NCI-H526 treated with DMSO at 0.1 percent for 48 hours (cell line): ENCODE data around the gene MANSC4.

Experiments
- DNase-seq: peaks from one replicate; lab custom pipeline; 2025; lab: John Stamatoyannopoulos, UW

Gene MANSC4

DNA sequence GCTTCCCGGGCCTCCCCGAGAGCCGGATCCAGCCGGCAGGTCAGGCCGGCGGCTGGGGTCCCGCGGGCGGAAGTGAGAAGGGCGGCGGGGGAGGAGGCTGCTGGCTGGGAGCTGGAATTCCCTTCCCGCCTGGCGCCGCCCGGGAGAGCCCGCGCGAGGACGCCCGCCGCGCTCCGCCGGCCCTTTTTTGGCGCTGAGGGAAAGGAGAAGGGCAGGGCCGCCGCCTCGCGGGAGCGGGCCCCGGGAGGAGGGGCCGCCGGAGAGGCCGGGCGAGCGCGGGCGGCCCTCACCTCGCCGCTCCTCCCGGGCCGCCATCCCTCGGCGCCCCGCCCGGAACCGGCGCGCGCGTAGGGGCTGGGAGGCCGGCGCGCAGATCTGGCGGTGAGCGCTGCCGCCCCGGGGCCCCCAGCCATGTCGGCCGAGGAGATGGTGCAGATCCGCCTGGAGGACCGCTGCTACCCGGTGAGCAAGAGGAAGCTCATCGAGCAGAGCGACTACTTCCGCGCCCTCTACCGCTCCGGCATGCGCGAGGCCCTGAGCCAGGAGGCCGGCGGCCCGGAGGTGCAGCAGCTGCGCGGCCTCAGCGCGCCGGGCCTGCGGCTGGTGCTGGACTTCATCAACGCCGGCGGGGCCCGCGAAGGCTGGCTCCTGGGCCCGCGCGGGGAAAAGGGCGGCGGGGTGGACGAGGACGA, at the start of gene MANSC4, which contains the start of gene KLHL42:
Gene MANSC4, minus strand, starts transcription at position 317 of the 692 bp plus-strand sequence. CDS start 8,960 bp downstream, outside the sequence.
Gene KLHL42, plus strand, starts transcription at position 314 of the 692 bp plus-strand sequence. Its CDS starts 98 bp downstream, at position 412.
- peak; percentile 71 for DNase-seq

DNA sequence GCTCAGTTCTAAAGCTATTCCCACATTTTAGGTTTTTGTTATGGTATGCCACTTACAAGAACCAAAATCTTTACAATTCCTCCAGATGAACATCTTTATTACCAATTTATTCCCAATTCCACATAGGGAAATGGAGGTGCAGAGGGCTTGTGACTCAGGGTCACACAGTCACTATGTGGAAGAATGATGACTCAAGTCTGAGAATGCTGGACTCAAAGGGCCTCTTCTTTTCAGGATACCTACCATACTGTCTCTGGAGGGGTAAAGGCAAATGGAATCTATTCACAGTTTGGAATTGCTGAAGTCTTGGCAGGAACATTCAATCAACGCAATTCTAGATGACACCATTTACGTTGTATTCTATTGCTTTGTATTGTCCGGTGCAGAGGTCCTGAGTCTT, 48.2 kb upstream of the MANSC4 start:
- no peak for DNase-seq

DNA sequence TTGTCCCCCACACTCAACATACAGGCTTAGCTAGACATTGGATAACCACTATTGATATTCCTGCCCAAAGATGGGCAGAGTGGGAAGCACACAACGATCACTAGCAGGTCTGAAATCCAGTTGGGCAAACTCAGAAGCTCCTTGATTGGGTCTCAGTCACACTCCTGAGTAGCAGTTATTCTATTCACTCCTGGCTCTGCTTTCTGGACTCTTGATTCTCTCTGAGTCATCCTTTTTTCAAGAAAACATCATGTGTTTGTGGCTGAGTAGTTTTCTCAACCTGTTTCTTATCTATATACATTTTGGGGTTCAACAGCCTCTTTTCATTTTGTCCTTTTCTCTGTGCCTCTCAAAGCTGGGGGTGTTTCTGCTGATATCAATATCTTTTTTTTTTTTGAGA, 46.0 kb upstream of the MANSC4 start:
- no peak for DNase-seq

DNA sequence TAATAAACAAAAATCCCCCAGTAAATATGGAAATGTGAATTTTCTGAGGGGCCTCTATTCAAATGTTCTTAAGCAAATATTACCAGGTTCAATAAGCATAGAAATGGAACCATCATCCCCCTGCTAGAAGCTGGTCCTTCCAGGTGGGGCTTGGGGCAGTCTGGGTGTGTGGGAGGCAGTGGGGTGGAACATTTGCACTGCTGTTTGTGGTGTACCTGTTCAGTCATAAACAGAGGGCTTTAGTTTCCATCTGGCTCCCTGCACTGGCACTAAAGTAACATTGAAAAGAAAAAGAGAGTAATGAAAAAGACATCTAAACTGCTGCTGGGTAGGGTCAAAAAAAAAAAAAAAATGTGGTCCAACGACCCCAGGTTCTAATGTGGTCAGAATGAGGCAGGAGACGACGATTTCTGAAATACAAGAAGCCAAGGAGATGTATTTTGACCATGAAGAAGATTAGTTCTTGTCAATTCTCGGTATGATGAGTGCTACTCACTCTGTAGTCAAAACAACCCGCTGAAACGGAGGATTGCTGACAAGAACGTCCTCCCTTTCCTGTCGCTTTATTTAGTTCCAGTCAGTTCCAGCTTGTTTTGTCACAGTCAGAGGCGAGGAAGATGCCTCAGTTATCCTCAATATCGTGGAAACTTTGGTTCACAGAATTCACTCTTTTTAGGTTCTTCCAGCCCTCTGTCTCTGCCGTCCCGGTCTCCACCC, 44.2 kb upstream of the MANSC4 start:
- peak; percentile 97 for DNase-seq

DNA sequence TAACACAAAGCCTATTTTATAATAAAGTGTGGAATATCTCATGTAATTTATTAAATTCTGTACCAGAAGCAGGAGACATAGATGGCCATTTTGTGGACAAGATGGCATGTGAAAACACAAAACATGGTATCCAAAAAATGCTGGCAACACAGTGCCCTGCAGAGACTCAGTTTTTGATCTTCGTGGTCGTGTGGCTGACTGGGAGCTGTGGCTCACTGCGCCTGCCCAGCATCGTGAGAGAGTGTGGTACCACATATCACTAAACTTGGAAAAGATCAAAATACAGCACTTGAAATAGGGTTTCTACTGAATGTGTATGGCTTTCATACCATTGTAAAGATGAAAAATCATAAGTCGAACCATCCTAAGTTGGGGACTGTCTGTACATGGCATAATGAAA, 43.0 kb upstream of the MANSC4 start:
- no peak for DNase-seq

DNA sequence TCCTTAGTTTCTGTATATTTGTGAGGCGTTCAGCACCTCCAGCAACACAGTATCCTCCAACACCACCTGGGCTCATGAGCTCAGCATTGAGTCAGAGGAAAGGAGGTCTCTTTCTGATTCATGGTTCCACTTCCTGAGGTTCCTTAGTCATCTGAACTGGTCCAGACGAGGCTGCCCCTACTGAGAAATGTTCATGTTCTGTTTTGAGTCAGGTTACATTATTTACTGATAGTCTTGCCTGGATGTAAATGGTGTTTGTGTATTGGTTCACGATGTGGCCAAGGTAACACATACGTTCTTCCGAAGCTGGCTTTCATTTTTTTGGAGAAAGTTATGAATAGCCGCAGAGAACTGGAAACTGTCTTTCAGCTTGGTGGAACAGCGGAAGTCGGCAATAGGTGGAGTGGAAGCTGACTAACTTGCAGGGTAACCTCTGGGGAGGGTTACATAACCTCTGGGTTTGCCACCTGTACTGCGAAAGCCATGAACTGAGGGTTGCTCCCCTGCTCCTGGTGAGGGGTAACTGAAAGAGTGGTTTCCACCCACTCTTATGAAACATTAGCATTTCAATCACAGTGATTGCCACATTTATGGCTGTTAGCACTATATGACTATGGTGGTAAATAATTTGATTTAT, 42.2 kb upstream of the MANSC4 start:
- no peak for DNase-seq

DNA sequence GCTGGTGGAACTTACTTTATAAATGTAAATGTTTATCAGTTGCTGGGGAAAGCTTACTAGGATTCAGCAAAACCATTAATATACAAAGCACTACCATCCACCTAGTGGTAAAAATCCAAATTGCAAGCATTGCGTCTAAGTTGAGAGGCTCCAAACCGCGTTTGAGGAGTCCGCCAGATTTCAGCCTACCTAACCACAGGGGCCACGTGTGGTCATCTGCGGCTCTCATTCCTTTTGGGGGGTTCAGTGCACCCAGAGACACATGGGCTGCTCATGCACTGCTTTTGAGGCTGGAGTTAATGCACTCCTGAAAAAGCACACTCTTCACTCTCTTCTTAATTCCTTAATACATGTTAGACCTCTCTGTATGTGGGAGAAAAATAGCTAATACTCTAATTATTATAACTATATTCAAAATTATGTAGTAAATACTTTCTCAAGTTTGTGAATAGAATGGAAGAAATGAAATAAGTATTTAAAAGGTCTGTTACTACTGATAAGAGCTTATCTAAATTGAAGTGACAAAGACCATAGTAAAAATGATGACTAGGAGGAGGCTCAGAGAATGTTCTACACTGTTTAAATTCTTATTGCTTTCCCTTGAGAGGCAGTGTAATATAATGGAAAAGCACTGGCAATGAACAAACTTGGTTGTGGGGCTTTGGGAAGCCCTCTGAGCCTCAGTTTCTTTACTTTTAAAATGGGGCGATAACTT, 41.4 kb upstream of the MANSC4 start:
- no peak for DNase-seq

DNA sequence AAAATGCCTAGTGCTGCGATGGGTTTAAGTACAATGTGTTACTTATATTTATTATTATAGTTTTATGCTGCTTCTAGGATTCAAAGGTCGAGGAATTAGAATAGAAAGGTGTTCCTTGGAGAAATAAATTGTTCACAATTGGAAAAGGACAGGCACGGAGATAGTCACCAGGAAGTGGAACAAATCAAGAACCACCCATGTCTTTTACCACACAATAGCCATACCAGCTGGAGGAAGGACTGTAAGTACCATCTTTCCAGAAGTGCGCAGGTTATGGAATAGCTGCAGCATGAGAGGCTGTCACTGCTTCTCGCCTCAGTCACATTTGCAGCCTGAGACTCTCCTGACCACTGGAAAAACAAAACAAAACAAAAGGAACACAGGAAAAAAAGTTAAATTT, 40.5 kb upstream of the MANSC4 start:
- no peak for DNase-seq

DNA sequence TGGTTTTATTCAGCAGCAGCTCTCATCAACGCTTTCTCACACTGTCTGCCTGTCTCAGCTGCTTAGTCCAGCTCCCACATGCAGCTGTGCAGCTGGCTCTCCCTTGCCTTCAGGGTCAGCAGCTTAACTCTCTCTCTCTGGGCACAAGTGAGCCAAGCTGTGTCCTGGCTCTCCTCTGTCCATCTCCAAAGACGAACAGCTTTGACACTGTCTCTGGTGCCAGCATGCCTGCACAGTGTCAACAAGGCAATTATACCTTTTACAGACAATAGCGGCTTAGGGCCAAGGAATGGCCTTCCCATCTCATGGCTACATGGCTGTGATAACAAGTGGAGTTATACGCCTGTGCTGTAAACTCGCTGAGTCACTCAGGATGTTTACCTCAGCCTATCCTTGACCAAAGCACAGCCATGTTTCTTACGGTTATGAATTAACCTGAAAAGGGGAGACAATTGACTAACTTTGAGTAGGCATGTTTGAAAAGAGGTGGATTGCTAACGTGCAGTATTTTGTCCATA, 38.4 kb upstream of the MANSC4 start:
- peak; percentile 22 for DNase-seq

DNA sequence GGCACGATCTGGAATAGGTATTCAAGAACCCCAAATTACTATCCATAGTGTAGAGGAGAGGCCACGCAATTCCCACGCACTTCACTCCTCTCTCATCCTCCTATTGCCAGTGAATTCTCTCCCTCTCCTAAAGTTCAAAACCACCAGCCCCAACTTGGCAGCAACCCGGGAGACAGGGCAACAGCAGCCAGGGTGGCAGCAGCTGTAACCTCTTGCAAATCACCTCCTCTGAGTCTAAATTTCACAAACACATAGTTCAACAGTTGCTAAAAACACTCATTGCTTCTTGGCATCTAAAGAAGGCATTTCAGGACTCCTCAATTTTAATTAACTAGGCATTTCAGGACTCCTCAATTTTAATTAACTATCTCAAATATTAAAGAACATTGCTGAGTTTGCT, 37.7 kb upstream of the MANSC4 start:
- no peak for DNase-seq

DNA sequence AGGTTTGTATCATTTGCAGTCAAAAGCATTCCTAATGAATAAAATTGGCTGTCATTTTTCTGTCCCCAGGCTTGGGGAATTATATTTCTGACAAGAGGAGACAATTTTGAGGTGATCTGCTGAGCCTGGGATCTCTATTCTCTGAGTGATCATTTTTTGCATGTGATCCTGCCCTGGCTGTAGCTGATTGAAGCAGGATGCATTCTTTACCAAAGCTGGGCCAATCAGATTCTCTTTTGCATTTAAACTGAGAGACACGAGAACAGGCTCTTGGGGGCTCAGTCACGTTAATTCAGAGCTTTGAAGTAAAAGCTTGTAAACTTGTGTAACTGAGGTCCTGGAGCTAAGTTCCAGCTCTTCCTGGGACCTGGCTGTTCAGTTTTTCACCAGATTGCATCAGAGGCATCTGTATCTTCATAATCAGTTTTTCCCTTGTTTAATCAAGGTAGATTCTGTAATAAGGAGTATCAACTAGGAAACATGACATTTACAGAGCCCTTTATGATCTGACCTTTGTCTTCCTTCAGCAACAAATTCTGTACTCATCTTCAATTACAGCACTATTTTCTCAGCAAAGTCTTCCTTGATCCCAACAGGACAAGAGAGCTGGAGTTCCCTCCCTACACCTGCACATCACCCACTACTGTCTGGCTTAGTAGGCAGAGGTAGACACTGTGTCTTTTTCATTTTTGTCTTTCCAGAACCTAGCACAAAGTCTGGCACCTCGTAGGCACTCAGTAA, 35.0 kb upstream of the MANSC4 start:
- no peak for DNase-seq

DNA sequence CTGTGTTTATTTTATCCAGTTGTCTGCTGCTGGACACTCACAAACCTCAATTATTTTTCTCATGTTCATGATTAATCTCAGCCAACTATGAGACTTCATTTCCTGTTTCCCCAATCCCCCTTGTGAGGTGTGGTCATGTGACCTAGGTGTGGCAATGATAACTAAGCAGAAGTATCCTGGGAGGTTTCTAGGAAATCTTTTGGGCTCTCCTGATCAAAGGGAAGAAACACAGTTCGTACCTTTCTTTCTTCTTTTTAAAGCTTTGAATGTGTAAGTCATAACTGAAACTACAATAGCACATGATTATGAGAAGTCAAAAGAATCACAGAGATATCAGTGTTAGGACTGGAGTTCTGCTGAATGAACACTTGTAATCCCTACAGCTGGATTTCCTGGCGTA, 34.4 kb upstream of the MANSC4 start:
- no peak for DNase-seq

DNA sequence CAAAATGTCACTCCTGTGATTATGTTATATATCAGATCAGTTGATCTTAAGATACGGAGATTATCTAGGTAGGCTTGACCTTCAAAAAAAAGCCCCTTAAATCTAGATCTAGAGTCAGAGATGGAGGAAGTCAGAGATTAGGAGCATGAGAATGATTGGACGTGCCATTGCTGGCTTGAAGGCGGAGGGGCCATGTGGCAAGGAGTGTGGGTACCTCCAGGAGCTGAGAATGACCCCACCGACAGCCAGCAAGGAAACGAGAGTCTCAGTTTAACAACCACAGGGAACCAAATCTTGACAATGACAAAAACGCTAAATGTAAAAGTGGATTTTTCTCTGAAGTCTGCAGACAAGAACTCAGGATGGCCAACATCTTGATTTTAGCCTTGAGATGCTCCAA, 32.5 kb upstream of the MANSC4 start:
- no peak for DNase-seq

DNA sequence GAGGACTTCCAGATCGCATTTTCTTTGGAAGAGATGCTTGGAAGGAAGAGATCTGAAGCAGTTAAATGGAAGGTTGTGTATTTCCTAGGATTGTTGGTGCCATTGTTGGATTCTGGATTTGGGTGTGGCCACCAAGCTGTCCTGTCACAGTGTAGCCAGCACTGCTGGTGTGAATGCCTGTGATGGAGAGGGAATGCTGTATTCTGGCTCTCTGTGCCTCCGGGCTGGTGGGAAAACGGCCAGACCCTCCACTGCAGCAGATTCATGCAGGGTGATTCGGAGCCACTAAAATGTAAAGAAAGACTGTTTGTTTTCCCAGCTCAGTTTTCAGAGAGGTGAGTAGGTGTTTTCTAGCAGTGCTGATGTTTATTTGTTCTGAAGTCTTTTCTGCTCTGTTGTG, 30.7 kb upstream of the MANSC4 start:
- DNase-seq: no peak

DNA sequence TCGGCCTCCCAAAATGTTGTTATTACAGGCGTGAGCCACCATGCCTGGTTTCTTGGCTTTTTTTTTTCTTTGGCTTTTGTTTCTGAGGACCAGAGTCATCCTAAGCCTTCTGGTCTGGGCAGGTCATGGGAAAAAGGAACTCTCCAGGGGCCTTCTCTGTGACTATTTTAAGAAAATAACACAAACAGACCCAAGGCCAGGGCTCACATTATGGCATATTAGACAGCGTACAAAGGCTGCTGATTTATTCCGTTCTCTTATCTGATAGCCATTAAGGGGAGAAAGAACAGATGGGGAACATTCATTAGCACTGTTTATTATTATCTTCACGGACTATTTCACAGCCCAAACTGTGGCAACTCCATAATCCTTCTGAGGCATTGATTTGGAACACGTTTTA, 28.8 kb upstream of the MANSC4 start:
- no peak for DNase-seq

DNA sequence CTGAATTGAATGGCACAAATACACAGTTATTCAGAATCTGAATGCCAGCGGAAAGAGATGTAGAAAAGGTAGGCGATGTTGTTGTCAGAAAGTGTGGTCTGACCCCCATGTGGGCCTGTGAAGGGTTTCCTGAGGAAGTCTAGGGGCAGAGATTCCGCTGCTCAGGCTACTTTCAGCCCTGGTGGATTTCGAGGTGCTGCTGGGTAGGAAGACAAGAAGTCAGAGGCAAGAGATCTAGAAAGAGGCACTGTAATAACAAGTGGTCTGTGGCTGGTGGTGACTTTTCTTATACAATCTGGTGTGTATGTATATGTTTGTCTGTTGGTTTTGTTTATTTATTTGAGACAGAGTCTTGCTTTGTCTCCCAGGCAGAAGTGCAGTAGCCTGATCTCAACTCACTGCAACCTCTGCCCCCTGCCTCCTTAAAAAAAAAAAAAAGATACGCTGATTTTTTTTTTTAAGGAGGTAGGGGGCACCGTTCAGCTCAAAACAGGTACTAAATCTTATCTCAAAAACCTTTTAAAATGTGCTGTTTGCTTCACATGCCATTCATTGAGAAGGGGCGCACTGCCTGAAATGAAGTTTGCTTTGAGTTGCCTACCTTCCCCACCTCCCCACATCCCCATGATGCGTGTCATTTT, 27.1 kb upstream of the MANSC4 start:
- no peak for DNase-seq

DNA sequence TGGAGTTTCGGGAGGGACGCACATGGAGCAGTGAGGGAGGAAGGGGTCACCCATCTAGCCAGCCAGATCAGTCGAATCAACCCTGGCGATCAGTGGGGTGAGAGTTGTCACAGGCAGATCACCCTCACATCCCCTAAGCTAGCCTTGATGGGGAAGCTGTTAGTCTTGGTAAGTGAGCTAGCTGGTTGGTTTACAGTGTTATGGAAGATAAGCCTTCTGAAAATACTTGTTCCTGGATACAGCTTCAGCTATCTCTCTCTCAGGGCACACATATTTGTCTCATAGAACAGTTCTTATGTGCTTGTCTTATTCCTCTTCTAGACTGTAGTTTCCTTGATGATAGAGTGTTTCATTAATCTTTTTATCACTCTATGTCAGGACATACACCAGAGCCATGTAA, 26.2 kb upstream of the MANSC4 start:
- no peak for DNase-seq

DNA sequence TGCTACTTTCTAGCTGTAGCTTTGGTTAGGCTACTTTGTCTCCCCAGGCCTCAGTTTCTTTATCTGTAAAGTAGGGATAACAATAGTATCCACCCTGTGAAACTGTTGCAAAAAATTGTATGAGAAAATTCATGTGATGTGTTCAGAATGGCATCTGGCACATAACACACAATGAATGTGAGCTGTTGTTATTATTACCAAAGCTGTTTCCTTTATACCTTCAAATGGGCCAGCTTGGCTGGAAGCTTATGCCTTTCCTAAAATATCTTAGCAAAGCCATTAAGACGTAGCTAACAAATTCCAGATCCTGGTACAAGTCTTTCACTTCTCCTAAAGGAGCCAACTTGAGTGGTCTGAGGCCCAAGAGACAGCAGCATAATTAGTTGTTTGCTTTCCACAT, 25.2 kb upstream of the MANSC4 start:
- no peak for DNase-seq

DNA sequence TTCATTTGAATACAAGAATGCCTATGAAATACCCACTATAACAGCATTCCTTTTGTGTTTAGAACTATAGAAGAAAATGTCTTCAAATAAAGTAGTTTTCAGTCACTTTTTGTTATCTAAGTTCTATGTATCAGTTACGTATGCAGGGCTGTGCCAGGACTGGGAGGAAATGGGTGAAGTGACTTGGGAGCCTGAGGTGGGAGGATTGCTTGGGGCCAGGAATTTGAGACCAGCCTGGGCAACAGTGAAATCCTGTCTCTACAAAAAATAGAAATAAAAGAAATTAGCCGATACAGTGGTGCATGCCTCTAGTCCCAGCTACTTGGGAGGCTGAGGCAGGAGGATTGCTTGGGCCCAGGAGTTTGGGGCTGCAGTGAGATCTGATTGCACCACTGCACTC, 22.9 kb upstream of the MANSC4 start:
- DNase-seq: no peak

DNA sequence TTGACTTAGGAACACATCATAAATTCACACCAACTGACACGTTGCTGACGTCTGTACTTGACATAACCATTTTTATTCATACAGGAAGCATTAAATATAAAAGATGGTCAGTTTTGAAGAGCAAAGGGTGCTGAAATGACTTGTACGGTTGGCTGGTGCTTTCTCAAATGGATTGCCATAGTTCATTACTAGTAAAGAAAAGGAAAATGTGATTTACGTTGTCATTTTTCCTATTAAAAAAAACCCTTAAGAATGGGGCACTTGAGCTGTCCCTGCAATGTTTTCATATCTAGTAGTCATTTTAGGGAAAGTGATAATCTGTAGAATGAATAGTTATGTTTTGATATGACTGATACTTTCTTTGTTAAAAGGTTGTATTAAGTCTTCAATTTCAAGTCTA, 22.5 kb upstream of the MANSC4 start:
- DNase-seq: no peak

DNA sequence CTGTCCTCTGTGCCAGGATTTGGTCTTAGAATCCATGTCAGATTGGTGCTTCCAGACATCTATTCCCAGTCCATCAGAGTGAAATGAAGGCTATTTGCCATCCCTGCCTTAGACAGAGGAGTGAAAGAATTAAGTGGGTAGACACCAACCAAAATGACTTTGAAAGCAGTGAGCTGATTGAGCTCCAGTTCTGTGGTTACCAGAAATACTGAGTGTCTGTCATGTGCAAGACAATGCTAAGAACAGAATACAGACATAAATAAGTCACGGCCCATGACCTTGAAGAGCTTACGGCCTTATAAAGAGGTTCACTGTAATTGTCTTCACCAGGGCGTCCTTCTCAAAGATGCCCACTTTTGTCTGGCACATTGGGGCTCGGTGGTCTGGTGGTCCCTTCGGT, 21.6 kb upstream of the MANSC4 start:
- no peak for DNase-seq
